ENCODE results near the gene DTWD2.
A peak's percentile ranks its signal among the peaks of the same experiment; 100 is the strongest.
"Not testable (repeated sequence)": the region's sequence is repeated elsewhere in the genome, so short reads cannot be mapped to it uniquely, and the experiment has no call there.

DTWD2 gene

GRCh38 chr5:118987988-118988865, at the start of gene DTWD2:
TSS of gene DTWD2 (minus strand) at chr5:118988547. CDS start at chr5:118988511, 36 bp downstream.
- DNase-seq: peak; percentile 88

- no peak for DNase-seq
These were observed 49.3 kb upstream of the DTWD2 start for GRCh38 chr5:119037496-119038215.

- DNase-seq: no peak
These were observed 47.9 kb upstream of the DTWD2 start for GRCh38 chr5:119036101-119036762.

- DNase-seq: no peak
These were observed 44.8 kb upstream of the DTWD2 start for GRCh38 chr5:119033135-119033534.

- DNase-seq: no peak
These were observed 44.3 kb upstream of the DTWD2 start for GRCh38 chr5:119032656-119033055.

GRCh38 chr5:119031905-119032304, 43.6 kb upstream of the DTWD2 start:
- DNase-seq: no peak

GRCh38 chr5:119031011-119031886, 42.9 kb upstream of the DTWD2 start:
- DNase-seq: no peak

- no peak for DNase-seq
These were observed 40.2 kb upstream of the DTWD2 start for GRCh38 chr5:119028575-119028974.

- DNase-seq: no peak
These were observed 34.4 kb upstream of the DTWD2 start for GRCh38 chr5:119022773-119023172.

- DNase-seq: peak; percentile 2
These were observed 33.8 kb upstream of the DTWD2 start for GRCh38 chr5:119022017-119022745.

- no peak for DNase-seq
These were observed 32.9 kb upstream of the DTWD2 start for GRCh38 chr5:119021149-119021732.

- no peak for DNase-seq
These were observed 31.6 kb upstream of the DTWD2 start for GRCh38 chr5:119019949-119020348.

- no peak for DNase-seq
These were observed 31.2 kb upstream of the DTWD2 start for GRCh38 chr5:119019501-119019900.

GRCh38 chr5:119017994-119018393, 29.6 kb upstream of the DTWD2 start:
- no peak for DNase-seq

- DNase-seq: no peak
These were observed 27.9 kb upstream of the DTWD2 start for GRCh38 chr5:119016125-119016774.

- DNase-seq: no peak
These were observed 22.8 kb upstream of the DTWD2 start for GRCh38 chr5:119011186-119011585.

GRCh38 chr5:119010206-119010605, 21.9 kb upstream of the DTWD2 start:
- no peak for DNase-seq

GRCh38 chr5:119009131-119009530, 20.8 kb upstream of the DTWD2 start:
- DNase-seq: no peak

- no peak for DNase-seq
These were observed 11.3 kb upstream of the DTWD2 start for GRCh38 chr5:118999696-119000095.

GRCh38 chr5:118998861-118999260, 10.5 kb upstream of the DTWD2 start:
- DNase-seq: not testable (repeated sequence)

GRCh38 chr5:118996098-118996497, 7.8 kb upstream of the DTWD2 start:
- DNase-seq: no peak

All from NCI-H2227 treated with DMSO at 0.1 percent for 48 hours (cell line).